GM12878 (cell line): ENCODE measurements around the gene HRH2. TPM values are rescaled to one million over a fixed set of nuclear protein-coding genes. Genes with fewer than 3 reads are reported as not detected.

Experiments used
- ATAC-seq: fragments of 200-7000 bp; cut with Tn5 transposase; 3 replicates; pipeline ENCODE4 v1.9.1; 2020; ENCODE audit warnings: mild to moderate bottlenecking, moderate library complexity
- BruUV-seq: library from RNA; stranded (reverse); fragments of 400-500 nt; replicated peaks from 2 replicates; lab custom pipeline; 2021; lab: Mats Ljungman, UMichigan
- CTCF ChIA-PET: fragments of 300-600 bp; sonication (Branson Sonifier 250); formaldehyde crosslinking; extraction: SDS; loops from one replicate; lab custom pipeline; 2021; ENCODE audit warnings: inconsistent platforms; lab: Yijun Ruan, JAX
- POLR2A ChIA-PET: fragments of 350-600 bp; formaldehyde crosslinking; extraction: SDS; loops from one replicate; lab custom pipeline; 2021; ENCODE audit warnings: inconsistent platforms; lab: Charles Lee
- RAD21 ChIA-PET: fragments of 300-600 bp; sonication (Branson Sonifier 250); formaldehyde crosslinking; loops from one replicate; lab custom pipeline; 2023; ENCODE audit warnings: antibody characterized with exemption; ENCODE audit not compliant: unreplicated experiment; lab: Charles Lee
- SMC1A ChIA-PET: fragments of 300-600 bp; sonication (Branson Sonifier 250); formaldehyde crosslinking; loops from one replicate; lab custom pipeline; 2023; ENCODE audit not compliant: unreplicated experiment, uncharacterized antibody; lab: Charles Lee
- DNase-seq: peaks from one replicate; pipeline ENCODE4 v3.0.0-alpha.2; 2011; ENCODE audit warnings: low read depth, low spot score
- FAIRE-seq: peaks from 3 replicates; lab custom pipeline; 2011; peaks lifted over from hg19 to GRCh38; lab: Jason Lieb, UNC
- H2AFZ ChIP-seq: 2 replicates; pipeline ENCODE4 v1.6.0; 2011; ENCODE audit warnings: low read depth, low read length, control low read depth; ENCODE audit not compliant: control insufficient read depth
- H3K27ac ChIP-seq: 2 replicates; pipeline ENCODE4 v1.5.1; 2011; ENCODE audit warnings: control low read depth; ENCODE audit not compliant: control insufficient read depth, insufficient read depth
- H3K27me3 ChIP-seq, 2 experiments: replicated peaks in 1 of 2; 2 replicates each; pipeline versions ENCODE4 v1.6.0 to v1.6.1; 2011; ENCODE audit warnings: low read length in 1 of 2; ENCODE audit not compliant: control insufficient read depth in 2 of 2, insufficient read depth in 2 of 2
- H3K36me3 ChIP-seq, 2 experiments: 2 replicates each; pipeline ENCODE4 v1.5.1; 2011; ENCODE audit warnings: low read length in 1 of 2; ENCODE audit not compliant: control insufficient read depth in 2 of 2, insufficient read depth in 2 of 2
- H3K4me1 ChIP-seq: 2 replicates; pipeline ENCODE4 v1.6.1; 2011; ENCODE audit warnings: mild to moderate bottlenecking, low read length, moderate library complexity, mixed read lengths; ENCODE audit not compliant: control insufficient read depth, insufficient read depth
- H3K4me2 ChIP-seq: 2 replicates; pipeline ENCODE4 v1.6.0; 2011; ENCODE audit warnings: control low read depth; ENCODE audit not compliant: control insufficient read depth, insufficient read depth
- H3K4me3 ChIP-seq: fragments of 200-600 bp; sonication (generic); 2 replicates; pipeline ENCODE4 v1.5.1; 2016
- H3K79me2 ChIP-seq: 2 replicates; pipeline ENCODE4 v1.6.0; 2011; ENCODE audit warnings: low read length; ENCODE audit not compliant: control insufficient read depth, insufficient read depth
- H3K9ac ChIP-seq: 2 replicates; pipeline ENCODE4 v1.8.0; 2011; ENCODE audit warnings: low read length, control low read depth, mixed read lengths; ENCODE audit not compliant: control insufficient read depth, insufficient read depth
- H3K9me3 ChIP-seq: replicated peaks from 3 replicates; pipeline ENCODE4 v1.5.1; 2011; ENCODE audit warnings: mild to moderate bottlenecking, low read length; ENCODE audit not compliant: control insufficient read depth, insufficient read depth
- H4K20me1 ChIP-seq: 2 replicates; pipeline ENCODE4 v1.6.0; 2011; ENCODE audit not compliant: control insufficient read depth, insufficient read depth
- EP300 ChIP-seq, 2 experiments: fragments of 150-350 bp in 1 of 2; IDR thresholded peaks; 2 replicates each; pipeline ENCODE4 v1.6.1; 2011 to 2012; ENCODE audit warnings: low read depth in 2 of 2, low read length in 2 of 2, borderline replicate concordance in 1 of 2, improper control_type of control experiment in 1 of 2, inconsistent platforms in 1 of 2; ENCODE audit not compliant: control insufficient read depth in 1 of 2
- ESRRA ChIP-seq: IDR thresholded peaks from 2 replicates; pipeline ENCODE4 v1.6.1; 2012; ENCODE audit warnings: mild to moderate bottlenecking, low read length, improper control_type of control experiment
- NFYA ChIP-seq: IDR thresholded peaks from 2 replicates; pipeline ENCODE4 v1.6.1; 2011; ENCODE audit warnings: low read depth, mild to moderate bottlenecking, low read length, improper control_type of control experiment, borderline replicate concordance
- PAX5 ChIP-seq: IDR thresholded peaks from 2 replicates; pipeline ENCODE4 v1.6.1; 2011; ENCODE audit warnings: low read depth, low read length, borderline replicate concordance
- RAD21 ChIP-seq: IDR thresholded peaks from 2 replicates; pipeline ENCODE4 v1.6.1; 2011; ENCODE audit warnings: mild to moderate bottlenecking, low read depth, low read length, moderate library complexity; ENCODE audit not compliant: insufficient read depth
- RB1 ChIP-seq: fragments of 450-650 bp; formaldehyde crosslinking; IDR thresholded peaks from 2 replicates; pipeline ENCODE4 v1.6.1; 2017; ENCODE audit warnings: mild to moderate bottlenecking, borderline replicate concordance
- REST ChIP-seq: IDR thresholded peaks from 2 replicates; pipeline ENCODE4 v1.6.1; 2012; ENCODE audit warnings: mild to moderate bottlenecking, low read depth, low read length
- SMAD1 ChIP-seq: fragments of 450-650 bp; IDR thresholded peaks from 2 replicates; pipeline ENCODE4 v1.6.1; 2018; ENCODE audit warnings: mild to moderate bottlenecking, low read depth; ENCODE audit not compliant: partially characterized antibody
- TCF7 ChIP-seq: IDR thresholded peaks from 2 replicates; pipeline ENCODE4 v1.6.1; 2014; ENCODE audit warnings: antibody characterized with exemption, borderline replicate concordance
- WGBS: methylation state at CpG from one replicate; pipeline ENCODE4 v1.1.6; 2016; ENCODE audit warnings: low lambda C conversion rate; ENCODE audit not compliant: insufficient replicate concordance, insufficient coverage; ENCODE audit errors: missing lambda C conversion rate; 5-methylcytosine and 5-hydroxymethylcytosine counted together
- in situ Hi-C: fragments of 300-500 bp; cut with MboI; formaldehyde crosslinking; loops from 9 replicates; pipeline ENCODE4 v1.14.3; 2018; ENCODE audit warnings: mixed read lengths
- intact Hi-C: fragments of 100-400 bp; cut with micrococcal nuclease; formaldehyde crosslinking; loops from one replicate; pipeline ENCODE4 v1.14.2; 2022; ENCODE audit not compliant: unreplicated experiment
- polyA plus RNA-seq, 11 experiments: library from polyadenylated mRNA; depleted of rRNA in 4 of 11; unstranded in 6 of 11; stranded (reverse) in 5 of 11; fragments of >200 nt; fragmentation: Nextera tagmentation in 4 of 11; fragmentation: Illumina TruSeq in 1 of 11; extraction: Ambion mirVana in 4 of 11; extraction: Trizol in 1 of 11; gene quantifications; 1 replicate in 1 of 11; 2 replicates in 10 of 11; pipeline versions ENCODE4 v1.2.1 to v1.2.3, GENCODE V29; 2011 to 2016; ENCODE audit warnings: inconsistent platforms in 2 of 11, missing spikeins in 2 of 11, low read depth in 1 of 11
- total RNA-seq, 4 experiments: library from RNA; depleted of rRNA in 3 of 4; stranded (reverse); fragments of >200 nt in 3 of 4; fragmentation: Illumina TruSeq in 1 of 4; extraction: Trizol in 1 of 4; gene quantifications; 2 replicates each; pipeline versions ENCODE4 v1.2.1 to v1.2.3, GENCODE V29; 2013 to 2021
- TF ChIP-seq, protein P1 (sequence below): fragments of 450-650 bp; IDR thresholded peaks from 2 replicates; pipeline ENCODE4 v1.6.1; 2016; ENCODE audit warnings: mild to moderate bottlenecking

Gene HRH2
- total and polyA plus RNA-seq, 10 of the 15 experiments (the other 5 are each of a cell fraction or from before 2014, with no cell fraction given): 0.01 to 0.05 (median 0.03) TPM; not detected in 7

GRCh38 chr5:175610381-175610780, 47.5 kb upstream of the HRH2 start:
- H2AFZ ChIP-seq: no peak overlapping the region
- FAIRE-seq (no peak), ATAC-seq (no peak), DNase-seq (no peak)
- TF ChIP-seq RAD21 (no peak), REST (no peak), RB1 (no peak), PAX5 (no peak), TCF7 (no peak), EP300 (IDR thresholded peaks at IDR 0.05; ENCODE audit: borderline replicate concordance in 1 of 2, control insufficient read depth in 1 of 2, low read depth in 2 of 2, low read length in 2 of 2) (no peak), NFYA (no peak), ESRRA (no peak), SMAD1 (no peak)
- TF ChIP-seq, protein P1, sequence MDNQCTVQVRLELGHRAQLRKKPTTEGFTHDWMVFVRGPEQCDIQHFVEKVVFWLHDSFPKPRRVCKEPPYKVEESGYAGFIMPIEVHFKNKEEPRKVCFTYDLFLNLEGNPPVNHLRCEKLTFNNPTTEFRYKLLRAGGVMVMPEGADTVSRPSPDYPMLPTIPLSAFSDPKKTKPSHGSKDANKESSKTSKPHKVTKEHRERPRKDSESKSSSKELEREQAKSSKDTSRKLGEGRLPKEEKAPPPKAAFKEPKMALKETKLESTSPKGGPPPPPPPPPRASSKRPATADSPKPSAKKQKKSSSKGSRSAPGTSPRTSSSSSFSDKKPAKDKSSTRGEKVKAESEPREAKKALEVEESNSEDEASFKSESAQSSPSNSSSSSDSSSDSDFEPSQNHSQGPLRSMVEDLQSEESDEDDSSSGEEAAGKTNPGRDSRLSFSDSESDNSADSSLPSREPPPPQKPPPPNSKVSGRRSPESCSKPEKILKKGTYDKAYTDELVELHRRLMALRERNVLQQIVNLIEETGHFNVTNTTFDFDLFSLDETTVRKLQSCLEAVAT: no peak
- no peak overlapping the region for H3K27ac ChIP-seq
- CTCF ChIA-PET: no interaction called here
- no peaks in the 10 kb centered on the region for H3K36me3 ChIP-seq
- RAD21 ChIA-PET: no interaction called here
- no peak overlapping the region for H3K4me2 ChIP-seq
- 50% methylated on average over 5 of the region's 5 CpGs for WGBS
- SMC1A ChIA-PET: no interaction called here
- in situ Hi-C loops (no loop called here), intact Hi-C loops (no loop called here)
- POLR2A ChIA-PET: no interaction called here
- H3K4me1 ChIP-seq: no peaks in the 10 kb centered on the region
- H3K4me3 ChIP-seq: no peak overlapping the region
- BruUV-seq: no TSS peak
- no peaks in the 10 kb centered on the region for H3K27me3 ChIP-seq
- H3K79me2 ChIP-seq: no peaks in the 10 kb centered on the region
- no peaks in the 10 kb centered on the region for H3K9me3 ChIP-seq
- H4K20me1 ChIP-seq: 0 out of 2 replicates have a peak, but pooled peaks cover 3% of the 10 kb centered on the region
- no peak overlapping the region for H3K9ac ChIP-seq
